Liver (tissue), 9 donors: Measurements from ENCODE around the gene HGS. TPM values are rescaled to one million over a fixed set of nuclear protein-coding genes. Genes with fewer than 3 reads are reported as not detected.
A peak's percentile ranks its signal among the peaks of the same experiment; 100 is the strongest.
"Not testable (repeated sequence)": the region's sequence is repeated elsewhere in the genome, so short reads cannot be mapped to it uniquely, and the experiment has no call there.

Experiments used
- DNase-seq: peaks from one replicate; pipeline ENCODE4 v3.0.0-alpha.2; 2017; ENCODE audit warnings: low spot score
- H3K27ac ChIP-seq, 2 donors: one replicate each; pipeline ENCODE4 v1.7.0; 2013; ENCODE audit warnings: inconsistent platforms in 2 of 2, low read length in 2 of 2, control low read depth in 1 of 2, low read depth in 1 of 2, mild to moderate bottlenecking in 1 of 2
- H3K27me3 ChIP-seq, 4 donors: one replicate each; pipeline versions ENCODE4 v1.6.1 to v1.7.0; 2013; ENCODE audit warnings: low read length in 3 of 4, inconsistent platforms in 1 of 4, mild to moderate bottlenecking in 1 of 4, moderate library complexity in 1 of 4; ENCODE audit not compliant: control insufficient read depth in 4 of 4, insufficient read depth in 4 of 4
- H3K36me3 ChIP-seq, 4 donors: one replicate each; pipeline versions ENCODE4 v1.6.1 to v1.7.0; 2013; ENCODE audit warnings: low read length in 3 of 4, mild to moderate bottlenecking in 3 of 4, low read depth in 1 of 4, moderate library complexity in 1 of 4; ENCODE audit not compliant: control insufficient read depth in 4 of 4, insufficient read depth in 3 of 4
- H3K4me1 ChIP-seq, 4 donors: one replicate each; pipeline versions ENCODE4 v1.6.1 to v1.7.0; 2013; ENCODE audit warnings: low read length in 3 of 4, mild to moderate bottlenecking in 3 of 4, moderate library complexity in 1 of 4; ENCODE audit not compliant: control insufficient read depth in 4 of 4, insufficient read depth in 4 of 4
- H3K4me3 ChIP-seq, 3 donors: one replicate each; pipeline versions ENCODE4 v1.6.1 to v1.7.0; 2013; ENCODE audit warnings: low read length in 3 of 3, control low read depth in 1 of 3, low read depth in 1 of 3, mild to moderate bottlenecking in 1 of 3
- H3K9ac ChIP-seq, 2 donors: one replicate each; pipeline ENCODE4 v1.7.0; 2013; ENCODE audit warnings: low read length in 2 of 2, mild to moderate bottlenecking in 2 of 2, moderate library complexity in 2 of 2, control low read depth in 1 of 2, low read depth in 1 of 2
- H3K9me3 ChIP-seq, 4 donors: one replicate each; pipeline versions ENCODE4 v1.6.1 to v1.7.0; 2013; ENCODE audit warnings: low read length in 3 of 4; ENCODE audit not compliant: control insufficient read depth in 4 of 4
- ATF3 ChIP-seq: IDR thresholded peaks from 2 replicates; pipeline ENCODE4 v1.6.1; 2016; ENCODE audit warnings: antibody characterized with exemption
- CTCF ChIP-seq: fragments of 150-350 bp; IDR thresholded peaks from 2 replicates; pipeline ENCODE4 v1.5.1; 2017; ENCODE audit warnings: improper control_type of control experiment, low read depth, low read length; ENCODE audit not compliant: missing input control
- EGR1 ChIP-seq, 2 donors: IDR thresholded peaks; 2 replicates each; pipeline ENCODE4 v1.6.1; 2016 to 2018; ENCODE audit warnings: antibody characterized with exemption in 2 of 2, low read depth in 2 of 2
- FOXA2 ChIP-seq: IDR thresholded peaks from 2 replicates; pipeline ENCODE4 v1.6.1; 2016; ENCODE audit warnings: antibody characterized with exemption
- HNF4G ChIP-seq: IDR thresholded peaks from 2 replicates; pipeline ENCODE4 v1.6.1; 2016; ENCODE audit warnings: antibody characterized with exemption
- MAX ChIP-seq: IDR thresholded peaks from 2 replicates; pipeline ENCODE4 v1.6.1; 2016; ENCODE audit warnings: antibody characterized with exemption
- NR2F2 ChIP-seq: IDR thresholded peaks from 2 replicates; pipeline ENCODE4 v1.6.1; 2016; ENCODE audit warnings: antibody characterized with exemption
- RAD21 ChIP-seq, 2 donors: IDR thresholded peaks; 2 replicates each; pipeline ENCODE4 v1.6.1; 2016; ENCODE audit warnings: antibody characterized with exemption in 2 of 2, mild to moderate bottlenecking in 2 of 2
- TAF1 ChIP-seq: conservative IDR thresholded peaks from 2 replicates; pipeline ENCODE4 v1.6.1; 2016; ENCODE audit warnings: antibody characterized with exemption, mild to moderate bottlenecking
- WGBS: extraction: QIAGEN DNeasy Blood & Tissue Kit; methylation state at CpG from one replicate; pipeline ENCODE4 v1.1.7; 2013; 5-methylcytosine and 5-hydroxymethylcytosine counted together
- polyA plus RNA-seq, 2 donors: library from polyadenylated mRNA; stranded (reverse) in 1 of 2; unstranded in 1 of 2; fragments of 200-250 nt in 1 of 2; fragments of >200 nt in 1 of 2; fragmentation: Nextera tagmentation in 1 of 2; extraction: Ambion mirVana in 1 of 2; gene quantifications; one replicate each; pipeline versions ENCODE4 v1.2.1 to v1.2.3, GENCODE V29; 2013 to 2015
- total RNA-seq, 2 donors: library from RNA; depleted of rRNA; stranded (reverse); fragments of >200 nt; gene quantifications; one replicate each; pipeline ENCODE4 v1.2.3, GENCODE V29; 2014
- donor health status: healthy.
- donor health status: healthy.
- donor health status: healthy.
- donor health status: healthy.
- donor health status: healthy.

Gene HGS
- total and polyA plus RNA-seq, 4 donors: 21.8 to 31.6 (median 28.2) TPM

GRCh38 chr17:81672504-81672903 is 11.3 kb upstream of the HGS start (continued):
- TF ChIP-seq FOXA2 (no peak), NR2F2 (no peak), ATF3 (no peak), TAF1 (no peak), HNF4G (no peak)

- Histone ChIP-seq H3K9me3 (no peaks in the 10 kb centered on the region), H3K9ac (no peak overlapping the region), H3K27me3 (no peaks in the 10 kb centered on the region), H3K4me1 (peaks cover 0 to 8% (median 2%) of the 10 kb centered on the region in 4 donors), H3K4me3 (no peak overlapping the region), H3K36me3 (peaks cover 10 to 43% (median 19%) of the 10 kb centered on the region in 4 donors), H3K27ac (no peak overlapping the region)
- no peak for DNase-seq
- WGBS: 96% methylated on average over 16 of the region's 16 CpGs
- TF ChIP-seq NR2F2: no peak
Measured at GRCh38 chr17:81672954-81673353, 10.9 kb upstream of the HGS start.

- no peak for DNase-seq
- no peak overlapping the region for H3K27ac ChIP-seq
- peaks cover 0 to 3% (median 0%) of the 10 kb centered on the region in 4 donors for H3K4me1 ChIP-seq
- WGBS: 88% methylated on average over 18 of the region's 18 CpGs
- H3K36me3 ChIP-seq: peaks cover 10 to 43% (median 19%) of the 10 kb centered on the region in 4 donors
- no peaks in the 10 kb centered on the region for H3K27me3 ChIP-seq
- no peaks in the 10 kb centered on the region for H3K9me3 ChIP-seq
- TF ChIP-seq EGR1 (IDR thresholded peaks at IDR 0.05; ENCODE audit: low read depth in 2 of 2) (no peak), RAD21 (IDR thresholded peaks at IDR 0.05) (no peak), HNF4G (no peak), CTCF (no peak), MAX (no peak)
- no peak overlapping the region for H3K9ac ChIP-seq
- H3K4me3 ChIP-seq: no peak overlapping the region
Measured at GRCh38 chr17:81673561-81674258, 10.1 kb upstream of the HGS start.

- not testable (repeated sequence) for H3K4me3 ChIP-seq, H3K27ac ChIP-seq, DNase-seq, H3K27me3 ChIP-seq, H3K9me3 ChIP-seq, H3K9ac ChIP-seq
- Histone ChIP-seq H3K36me3 (peaks cover 10 to 33% (median 14%) of the 10 kb centered on the region in 4 donors), H3K4me1 (peaks cover 6 to 17% (median 9%) of the 10 kb centered on the region in 4 donors)
- TF ChIP-seq RAD21 (IDR thresholded peaks at IDR 0.05) (peak; percentile 66 to 74), CTCF (peak; percentile 40)
- 36% methylated on average over 18 of the region's 18 CpGs for WGBS
Measured at GRCh38 chr17:81675515-81676221, 8.1 kb upstream of the HGS start.
